Hepatocyte (in vitro differentiated cells): ENCODE measurements around the gene LRRK1. TPM values are rescaled to one million over a fixed set of nuclear protein-coding genes. Genes with fewer than 3 reads are reported as not detected.

Source experiments
- DNase-seq: peaks from one replicate; pipeline ENCODE4 v3.0.0-alpha.2; 2016; ENCODE audit warnings: low spot score
- H2AFZ ChIP-seq: fragments of 200-600 bp; sonication (generic); 2 replicates; pipeline ENCODE4 v1.6.0; 2016; ENCODE audit warnings: antibody characterized with exemption, mild to moderate bottlenecking
- H3K27ac ChIP-seq: fragments of 200-600 bp; sonication (generic); 2 replicates; pipeline ENCODE4 v1.5.1; 2016; ENCODE audit warnings: mild to moderate bottlenecking
- H3K27me3 ChIP-seq: fragments of 200-600 bp; sonication (generic); 2 replicates; pipeline ENCODE4 v1.6.1; 2016
- H3K36me3 ChIP-seq: fragments of 200-600 bp; sonication (generic); replicated peaks from 2 replicates; pipeline ENCODE4 v1.5.1; 2016; ENCODE audit warnings: low read depth; ENCODE audit not compliant: insufficient read depth
- H3K4me1 ChIP-seq: fragments of 200-600 bp; sonication (generic); 2 replicates; pipeline ENCODE4 v1.5.1; 2016; ENCODE audit warnings: mild to moderate bottlenecking, moderate library complexity; ENCODE audit not compliant: insufficient read depth
- H3K4me2 ChIP-seq: fragments of 200-600 bp; sonication (generic); 2 replicates; pipeline ENCODE4 v1.6.0; 2016
- H3K4me3 ChIP-seq: fragments of 200-600 bp; sonication (generic); 2 replicates; pipeline ENCODE4 v1.5.1; 2016; ENCODE audit warnings: mild to moderate bottlenecking
- H3K79me2 ChIP-seq: fragments of 200-600 bp; sonication (generic); 2 replicates; pipeline ENCODE4 v1.6.0; 2017; ENCODE audit warnings: mild to moderate bottlenecking
- H3K9me2 ChIP-seq: fragments of 200-600 bp; sonication (generic); replicated peaks from 2 replicates; pipeline ENCODE4 v1.6.0; 2017; ENCODE audit warnings: mild to moderate bottlenecking; ENCODE audit not compliant: insufficient read depth
- H3K9me3 ChIP-seq: fragments of 200-600 bp; sonication (generic); 2 replicates; pipeline ENCODE4 v1.5.1; 2016; ENCODE audit warnings: low read depth, mild to moderate bottlenecking
- H4K20me1 ChIP-seq: fragments of 200-600 bp; sonication (generic); 2 replicates; pipeline ENCODE4 v1.6.0; 2016; ENCODE audit warnings: mild to moderate bottlenecking; ENCODE audit not compliant: insufficient read depth, poor library complexity, severe bottlenecking
- EZH2 ChIP-seq: fragments of 200-600 bp; sonication (generic); IDR thresholded peaks from 2 replicates; pipeline ENCODE4 v1.6.1; 2016; ENCODE audit warnings: antibody characterized with exemption, mild to moderate bottlenecking, borderline replicate concordance
- EZH2phosphoT487 ChIP-seq: fragments of 200-600 bp; sonication (generic); IDR thresholded peaks from one replicate; pipeline ENCODE4 v1.6.1; 2018; ENCODE audit warnings: antibody characterized with exemption, mild to moderate bottlenecking, low read depth, moderate library complexity; ENCODE audit not compliant: unreplicated experiment, severe bottlenecking
- WGBS: methylation state at CpG from one replicate; pipeline ENCODE4 v1.1.6; 2016; ENCODE audit warnings: low lambda C conversion rate; ENCODE audit errors: missing lambda C conversion rate; 5-methylcytosine and 5-hydroxymethylcytosine counted together
- polyA plus RNA-seq: library from polyadenylated mRNA; unstranded; fragments of >200 nt; fragmentation: Nextera tagmentation; extraction: Ambion mirVana; gene quantifications from 2 replicates; pipeline ENCODE4 v1.2.1, GENCODE V29; 2016
- total RNA-seq: library from RNA; depleted of rRNA; stranded (reverse); fragments of >200 nt; gene quantifications from 2 replicates; pipeline ENCODE4 v1.2.3, GENCODE V29; 2014
- TF ChIP-seq, protein P1 (sequence below): fragments of 200-600 bp; sonication (generic); IDR thresholded peaks from 2 replicates; pipeline ENCODE4 v1.5.1; 2016; ENCODE audit warnings: antibody characterized with exemption, mild to moderate bottlenecking; ENCODE audit not compliant: poor library complexity

The LRRK1 gene
- total and polyA plus RNA-seq, 2 experiments from 2014 or later: 2.1 TPM

- H3K79me2 ChIP-seq: no peaks in the 10 kb centered on the region
- H3K4me3 ChIP-seq: no peak overlapping the region
- TF ChIP-seq EZH2 (no peak), EZH2phosphoT487 (no peak)
- TF ChIP-seq, protein P1, sequence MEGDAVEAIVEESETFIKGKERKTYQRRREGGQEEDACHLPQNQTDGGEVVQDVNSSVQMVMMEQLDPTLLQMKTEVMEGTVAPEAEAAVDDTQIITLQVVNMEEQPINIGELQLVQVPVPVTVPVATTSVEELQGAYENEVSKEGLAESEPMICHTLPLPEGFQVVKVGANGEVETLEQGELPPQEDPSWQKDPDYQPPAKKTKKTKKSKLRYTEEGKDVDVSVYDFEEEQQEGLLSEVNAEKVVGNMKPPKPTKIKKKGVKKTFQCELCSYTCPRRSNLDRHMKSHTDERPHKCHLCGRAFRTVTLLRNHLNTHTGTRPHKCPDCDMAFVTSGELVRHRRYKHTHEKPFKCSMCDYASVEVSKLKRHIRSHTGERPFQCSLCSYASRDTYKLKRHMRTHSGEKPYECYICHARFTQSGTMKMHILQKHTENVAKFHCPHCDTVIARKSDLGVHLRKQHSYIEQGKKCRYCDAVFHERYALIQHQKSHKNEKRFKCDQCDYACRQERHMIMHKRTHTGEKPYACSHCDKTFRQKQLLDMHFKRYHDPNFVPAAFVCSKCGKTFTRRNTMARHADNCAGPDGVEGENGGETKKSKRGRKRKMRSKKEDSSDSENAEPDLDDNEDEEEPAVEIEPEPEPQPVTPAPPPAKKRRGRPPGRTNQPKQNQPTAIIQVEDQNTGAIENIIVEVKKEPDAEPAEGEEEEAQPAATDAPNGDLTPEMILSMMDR: no peak
- peaks cover 4% of the 10 kb centered on the region for H3K4me1 ChIP-seq
- no peak overlapping the region for H3K4me2 ChIP-seq
- no peaks in the 10 kb centered on the region for H3K36me3 ChIP-seq
- no peak for DNase-seq
- no peak overlapping the region for H2AFZ ChIP-seq
- H4K20me1 ChIP-seq: no peaks in the 10 kb centered on the region
- 95% methylated on average over 4 of the region's 4 CpGs for WGBS
- no peaks in the 10 kb centered on the region for H3K9me2 ChIP-seq
- H3K27me3 ChIP-seq: no peaks in the 10 kb centered on the region
- no peaks in the 10 kb centered on the region for H3K9me3 ChIP-seq
- no peak overlapping the region for H3K27ac ChIP-seq
These were observed 123.2 kb downstream of the LRRK1 start for GRCh38 chr15:101042320-101042719.

- Histone ChIP-seq H3K9me2 (no peaks in the 10 kb centered on the region), H3K4me3 (no peak overlapping the region), H3K79me2 (no peaks in the 10 kb centered on the region), H2AFZ (no peak overlapping the region), H3K4me2 (no peak overlapping the region), H3K9me3 (no peaks in the 10 kb centered on the region), H3K27ac (no peak overlapping the region), H3K4me1 (peaks cover 4% of the 10 kb centered on the region), H3K27me3 (no peaks in the 10 kb centered on the region), H4K20me1 (no peaks in the 10 kb centered on the region), H3K36me3 (no peaks in the 10 kb centered on the region)
- TF ChIP-seq, protein P1: no peak
- no peak for TF ChIP-seq EZH2phosphoT487
- TF ChIP-seq EZH2: no peak
- DNase-seq: no peak
- 96% methylated on average over 5 of the region's 5 CpGs for WGBS
These were observed 123.9 kb downstream of the LRRK1 start for GRCh38 chr15:101043011-101043410.

DNA sequence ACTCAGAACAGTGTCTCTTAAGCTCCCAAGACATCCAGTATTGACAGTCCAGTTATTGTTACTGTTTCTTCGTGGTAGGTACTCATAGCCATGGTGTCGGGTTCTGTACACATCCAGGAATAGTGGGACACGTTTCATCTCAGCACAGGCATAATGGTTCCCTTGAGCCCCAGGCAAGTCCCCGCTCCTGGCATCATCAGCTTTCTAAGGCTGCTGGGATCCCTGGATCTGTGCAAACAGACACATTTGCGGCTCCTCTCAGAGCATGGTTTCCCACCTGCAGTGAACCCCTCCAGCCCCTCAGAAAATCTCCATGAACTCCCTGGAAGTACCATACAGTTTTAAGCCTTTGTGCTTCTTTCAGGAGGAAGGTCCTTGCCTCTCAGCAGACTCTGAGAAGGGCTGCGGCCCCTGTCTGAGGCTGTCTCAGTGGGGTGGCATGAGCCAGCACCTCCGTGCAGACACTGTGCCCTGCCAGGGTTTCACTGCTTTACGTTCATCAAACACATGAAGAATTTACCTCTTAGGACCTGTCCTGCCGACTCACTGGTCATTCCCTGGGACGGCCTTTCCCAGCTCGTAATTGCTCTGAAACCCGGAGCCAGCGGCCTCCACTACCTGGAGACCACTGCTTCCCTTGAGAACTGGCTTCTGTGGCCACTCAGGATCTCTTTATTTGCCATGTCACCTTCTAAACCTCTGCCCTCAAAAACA, 124.9 kb downstream of the LRRK1 start:
- no peak overlapping the region for H3K4me2 ChIP-seq
- WGBS: 91% methylated on average over 13 of the region's 13 CpGs

More for the DNA sequence above, 124.9 kb downstream of the LRRK1 start:
- H3K36me3 ChIP-seq: no peaks in the 10 kb centered on the region
- no peaks in the 10 kb centered on the region for H3K9me2 ChIP-seq
- no peaks in the 10 kb centered on the region for H3K27me3 ChIP-seq
- TF ChIP-seq EZH2 (no peak), EZH2phosphoT487 (no peak)
- TF ChIP-seq, protein P1: no peak
- H3K27ac ChIP-seq: peak overlapping the region; percentile 71
- no peak overlapping the region for H3K4me3 ChIP-seq
- H2AFZ ChIP-seq: no peak overlapping the region
- H3K4me1 ChIP-seq: peaks cover 4% of the 10 kb centered on the region
- no peaks in the 10 kb centered on the region for H3K79me2 ChIP-seq
- H3K9me3 ChIP-seq: no peaks in the 10 kb centered on the region
- no peaks in the 10 kb centered on the region for H4K20me1 ChIP-seq
- no peak for DNase-seq
